HTR-8/SVneo (cell line): ENCODE results near the gene GAGE10.

Experiments used
- DNase-seq: peaks from one replicate; pipeline ENCODE4 v3.0.0; 2011; ENCODE audit warnings: low spot score, mixed read lengths; ENCODE audit not compliant: insufficient read length
- FAIRE-seq: peaks from 2 replicates; lab custom pipeline; 2011; peaks lifted over from hg19 to GRCh38; lab: Jason Lieb, UNC

Gene GAGE10

GRCh38 chrX:49303346-49303745 is at the start of gene GAGE10:
Gene GAGE10 (plus strand): TSS chrX:49303646. CDS start chrX:49304860, 1,214 bp downstream.
- FAIRE-seq = no peak
- DNase-seq = no peak

GRCh38 chrX:49254639-49255038 is 48.8 kb upstream of the GAGE10 start:
- no peak for FAIRE-seq
- no peak for DNase-seq

- FAIRE-seq = no peak
- DNase-seq = no peak
Measured at GRCh38 chrX:49256268-49256995, 47.0 kb upstream of the GAGE10 start.

GRCh38 chrX:49257074-49257790 is 46.2 kb upstream of the GAGE10 start:
- no peak for DNase-seq
- no peak for FAIRE-seq

- no peak for FAIRE-seq
- DNase-seq = no peak
Measured at GRCh38 chrX:49257846-49258748, 45.3 kb upstream of the GAGE10 start.

GRCh38 chrX:49258749-49259124 is 44.7 kb upstream of the GAGE10 start:
- FAIRE-seq (no peak), DNase-seq (no peak)

GRCh38 chrX:49260221-49260985 is 43.0 kb upstream of the GAGE10 start:
- DNase-seq (no peak), FAIRE-seq (no peak)

- no peak for FAIRE-seq
Measured at GRCh38 chrX:49262603-49263002, 40.8 kb upstream of the GAGE10 start.

GRCh38 chrX:49263631-49264030 is 39.8 kb upstream of the GAGE10 start:
- no peak for FAIRE-seq

More at GRCh38 chrX:49262603-49263002, 40.8 kb upstream of the GAGE10 start:
- no peak for DNase-seq

GRCh38 chrX:49264460-49264859 is 39.0 kb upstream of the GAGE10 start, which contains the start of gene FOXP3:
Gene FOXP3 (minus strand): TSS chrX:49264710. CDS start chrX:49258505, 6,205 bp downstream.
- DNase-seq (no peak), FAIRE-seq (no peak)

More at GRCh38 chrX:49263631-49264030, 39.8 kb upstream of the GAGE10 start:
- DNase-seq = no peak

- no peak for DNase-seq
- FAIRE-seq = no peak
Measured at GRCh38 chrX:49266523-49267445, 36.7 kb upstream of the GAGE10 start.

GRCh38 chrX:49268702-49269009 is 34.8 kb upstream of the GAGE10 start:
- DNase-seq = no peak
- FAIRE-seq = no peak

GRCh38 chrX:49269010-49269766 is 34.3 kb upstream of the GAGE10 start:
- DNase-seq (peak; percentile 85), FAIRE-seq (peak; percentile 84)

- FAIRE-seq (no peak), DNase-seq (no peak)
Measured at GRCh38 chrX:49269767-49270248, 33.6 kb upstream of the GAGE10 start, which contains the start of gene PPP1R3F. Gene PPP1R3F (plus strand): TSS chrX:49269793. CDS start chrX:49269870, 77 bp downstream.

GRCh38 chrX:49270249-49270921 is 33.1 kb upstream of the GAGE10 start:
- no peak for FAIRE-seq
- DNase-seq = no peak

GRCh38 chrX:49271341-49271740 is 32.1 kb upstream of the GAGE10 start:
- no peak for DNase-seq
- FAIRE-seq = no peak

GRCh38 chrX:49272421-49272820 is 31.0 kb upstream of the GAGE10 start:
- DNase-seq = no peak

More at GRCh38 chrX:49272421-49272820, 31.0 kb upstream of the GAGE10 start:
- no peak for FAIRE-seq
